Fibroblast of the aortic adventitia (primary cell): ENCODE results near the gene SLC25A11. TPM values are rescaled to one million over a fixed set of nuclear protein-coding genes. Genes with fewer than 3 reads are reported as not detected.

Experiments
- DNase-seq: peaks from one replicate; pipeline ENCODE4 v3.0.0-alpha.2; 2010; ENCODE audit warnings: low read depth
- H3K4me3 ChIP-seq: 2 replicates; pipeline ENCODE4 v1.5.1; 2011; ENCODE audit warnings: low read depth, mild to moderate bottlenecking, control low read depth, low read length, moderate library complexity
- CTCF ChIP-seq: IDR thresholded peaks from 2 replicates; pipeline ENCODE4 v1.5.1; 2011; ENCODE audit warnings: mild to moderate bottlenecking, low read length, control low read depth, inconsistent platforms; ENCODE audit not compliant: insufficient read depth
- total RNA-seq: library from RNA; depleted of rRNA; stranded (reverse); fragments of >200 nt; gene quantifications from 2 replicates; pipeline ENCODE4 v1.2.3, GENCODE V29; 2012; ENCODE audit warnings: low replicate concordance

The SLC25A11 gene
- total RNA-seq, 1 donor: 49.9 TPM

GRCh38 chr17:4903051-4903818, 36.6 kb downstream of the SLC25A11 start, which contains the start of gene CHRNE:
TSS of gene CHRNE (minus strand) at chr17:4903098. CDS start at chr17:4903063, 35 bp downstream.
- TF ChIP-seq CTCF: peak; percentile 83
- H3K4me3 ChIP-seq: no peak within 1 kb of the TSS
- peak; percentile 84 for DNase-seq

- TF ChIP-seq CTCF: no peak
- DNase-seq: no peak
- no peak overlapping the region for H3K4me3 ChIP-seq
Measured at GRCh38 chr17:4902540-4902939, 37.3 kb downstream of the SLC25A11 start.

GRCh38 chr17:4901648-4902344, 38.0 kb downstream of the SLC25A11 start:
- no peak for TF ChIP-seq CTCF
- DNase-seq: no peak
- no peak overlapping the region for H3K4me3 ChIP-seq

- no peak for TF ChIP-seq CTCF
- H3K4me3 ChIP-seq: no peak overlapping the region
- DNase-seq: no peak
Measured at GRCh38 chr17:4901108-4901647, 38.7 kb downstream of the SLC25A11 start.

- H3K4me3 ChIP-seq: no peak overlapping the region
- no peak for DNase-seq
- TF ChIP-seq CTCF: no peak
Measured at GRCh38 chr17:4900231-4901107, 39.4 kb downstream of the SLC25A11 start.

GRCh38 chr17:4899341-4900230, 40.3 kb downstream of the SLC25A11 start, which contains the start of gene C17orf107:
TSS of gene C17orf107 (plus strand) at chr17:4899536. CDS start at chr17:4899763, 227 bp downstream.
- no peak for TF ChIP-seq CTCF
- peak within 1 kb of the TSS; percentile 63 for H3K4me3 ChIP-seq

More at GRCh38 chr17:4899341-4900230, 40.3 kb downstream of the SLC25A11 start, which contains the start of gene C17orf107:
- peak; percentile 68 for DNase-seq
